ENCODE results near the gene TICAM1. TPM values are rescaled to one million over a fixed set of nuclear protein-coding genes. Genes with fewer than 3 reads are reported as not detected.

The TICAM1 gene
- total RNA-seq, 1 experiment from 2014 or later: 12.2 TPM

DNA sequence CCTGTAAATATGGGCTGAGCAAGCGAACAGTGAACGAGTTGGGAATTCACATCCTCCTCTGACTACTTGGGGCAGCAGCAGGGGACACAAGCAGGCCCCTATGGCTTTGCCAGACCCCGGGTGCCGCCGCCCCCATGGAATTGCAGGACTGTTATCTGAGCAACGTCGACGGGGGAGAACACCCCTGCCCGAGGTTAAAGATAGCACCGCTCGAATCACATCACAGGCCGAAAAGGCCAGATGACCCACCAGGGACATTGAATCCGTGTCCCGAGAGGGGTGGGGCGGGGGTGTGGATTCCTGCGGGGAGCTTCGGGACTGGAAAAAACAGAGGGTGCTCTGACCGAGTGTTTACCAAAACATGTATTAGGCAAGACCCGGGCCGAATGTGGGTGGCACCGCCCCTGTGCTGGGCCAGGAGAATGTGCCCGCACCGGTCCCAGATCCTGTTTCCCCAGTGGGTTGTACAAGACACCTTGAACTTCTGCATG is 30.9 kb downstream of the TICAM1 start:
- Histone ChIP-seq H3K9me3 (ENCODE audit: control insufficient read depth, insufficient read depth, low read depth, low read length) (no peaks in the 10 kb centered on the region), H3K4me1 (ENCODE audit: control insufficient read depth, insufficient read depth, low read length) (no peaks in the 10 kb centered on the region), H3K36me3 (ENCODE audit: control insufficient read depth, insufficient read depth, low read length) (no peaks in the 10 kb centered on the region), H3K4me3 (ENCODE audit: low read depth in 2 of 2, low read length in 2 of 2) (no peak overlapping the region), H3K27me3 (ENCODE audit: control insufficient read depth, insufficient read depth, low read length) (no peaks in the 10 kb centered on the region), H3K27ac (ENCODE audit: low read length) (no peak overlapping the region)
- ChIA-PET POLR2A (no interaction called here), CTCF (interaction anchor here (0.7 kb wide), 1 partner anchor 794 kb away, joined by 3 read pairs; no protein-coding TSS in a partner anchor)
- DNase-seq (ENCODE audit: low read depth, low spot score): no peak
- TF ChIP-seq SIN3A (IDR thresholded peaks at IDR 0.05; ENCODE audit: borderline replicate concordance, insufficient read depth, low read depth, low read length) (no peak), TCF7L2 (IDR thresholded peaks at IDR 0.05; ENCODE audit: low read depth, low read length) (no peak), POLR2AphosphoS5 (IDR thresholded peaks at IDR 0.05; ENCODE audit: low read depth, low read length) (no peak), CTCF (IDR thresholded peaks at IDR 0.05) (no peak)
- TF ChIP-seq, protein P1, sequence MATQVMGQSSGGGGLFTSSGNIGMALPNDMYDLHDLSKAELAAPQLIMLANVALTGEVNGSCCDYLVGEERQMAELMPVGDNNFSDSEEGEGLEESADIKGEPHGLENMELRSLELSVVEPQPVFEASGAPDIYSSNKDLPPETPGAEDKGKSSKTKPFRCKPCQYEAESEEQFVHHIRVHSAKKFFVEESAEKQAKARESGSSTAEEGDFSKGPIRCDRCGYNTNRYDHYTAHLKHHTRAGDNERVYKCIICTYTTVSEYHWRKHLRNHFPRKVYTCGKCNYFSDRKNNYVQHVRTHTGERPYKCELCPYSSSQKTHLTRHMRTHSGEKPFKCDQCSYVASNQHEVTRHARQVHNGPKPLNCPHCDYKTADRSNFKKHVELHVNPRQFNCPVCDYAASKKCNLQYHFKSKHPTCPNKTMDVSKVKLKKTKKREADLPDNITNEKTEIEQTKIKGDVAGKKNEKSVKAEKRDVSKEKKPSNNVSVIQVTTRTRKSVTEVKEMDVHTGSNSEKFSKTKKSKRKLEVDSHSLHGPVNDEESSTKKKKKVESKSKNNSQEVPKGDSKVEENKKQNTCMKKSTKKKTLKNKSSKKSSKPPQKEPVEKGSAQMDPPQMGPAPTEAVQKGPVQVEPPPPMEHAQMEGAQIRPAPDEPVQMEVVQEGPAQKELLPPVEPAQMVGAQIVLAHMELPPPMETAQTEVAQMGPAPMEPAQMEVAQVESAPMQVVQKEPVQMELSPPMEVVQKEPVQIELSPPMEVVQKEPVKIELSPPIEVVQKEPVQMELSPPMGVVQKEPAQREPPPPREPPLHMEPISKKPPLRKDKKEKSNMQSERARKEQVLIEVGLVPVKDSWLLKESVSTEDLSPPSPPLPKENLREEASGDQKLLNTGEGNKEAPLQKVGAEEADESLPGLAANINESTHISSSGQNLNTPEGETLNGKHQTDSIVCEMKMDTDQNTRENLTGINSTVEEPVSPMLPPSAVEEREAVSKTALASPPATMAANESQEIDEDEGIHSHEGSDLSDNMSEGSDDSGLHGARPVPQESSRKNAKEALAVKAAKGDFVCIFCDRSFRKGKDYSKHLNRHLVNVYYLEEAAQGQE (IDR thresholded peaks at IDR 0.05; ENCODE audit: insufficient read depth in 1 of 2, low read depth in 2 of 2, low read length in 1 of 2): no peak
- ATAC-seq: no peak
- BruUV-seq (replicated peaks): no TSS peak
- intact Hi-C loops (cut with micrococcal nuclease; ENCODE audit: unreplicated experiment) (no loop called here), in situ Hi-C loops (cut with HindIII; ENCODE audit: low pct_unique_long_range_greater_than_20kb, low sequenced_read_pairs) (no loop called here)

- Histone ChIP-seq H3K4me3 (ENCODE audit: low read depth in 2 of 2, low read length in 2 of 2) (no peak overlapping the region), H3K4me1 (ENCODE audit: control insufficient read depth, insufficient read depth, low read length) (peaks cover 11% of the 10 kb centered on the region), H3K27ac (ENCODE audit: low read length) (no peak overlapping the region), H3K9me3 (ENCODE audit: control insufficient read depth, insufficient read depth, low read depth, low read length) (no peaks in the 10 kb centered on the region), H3K27me3 (ENCODE audit: control insufficient read depth, insufficient read depth, low read length) (no peaks in the 10 kb centered on the region), H3K36me3 (ENCODE audit: control insufficient read depth, insufficient read depth, low read length) (no peaks in the 10 kb centered on the region)
- in situ Hi-C loops (cut with HindIII; ENCODE audit: low pct_unique_long_range_greater_than_20kb, low sequenced_read_pairs) (no loop called here), intact Hi-C loops (cut with micrococcal nuclease; ENCODE audit: unreplicated experiment) (no loop called here)
- POLR2A ChIA-PET: interaction anchor here (0.6 kb wide), 1 partner anchor 71 kb away, joined by 7 read pairs; no protein-coding TSS in a partner anchor
- TF ChIP-seq POLR2AphosphoS5 (IDR thresholded peaks at IDR 0.05; ENCODE audit: low read depth, low read length) (no peak), SIN3A (IDR thresholded peaks at IDR 0.05; ENCODE audit: borderline replicate concordance, insufficient read depth, low read depth, low read length) (no peak), TCF7L2 (IDR thresholded peaks at IDR 0.05; ENCODE audit: low read depth, low read length) (no peak), CTCF (IDR thresholded peaks at IDR 0.05) (no peak)
- TF ChIP-seq, protein P1 (IDR thresholded peaks at IDR 0.05; ENCODE audit: insufficient read depth in 1 of 2, low read depth in 2 of 2, low read length in 1 of 2): no peak
- BruUV-seq (replicated peaks): no TSS peak
- DNase-seq (ENCODE audit: low read depth, low spot score) (no peak), ATAC-seq (no peak)
- CTCF ChIA-PET: no interaction called here
Observed at GRCh38 chr19:4795400-4795799, 36.1 kb downstream of the TICAM1 start.

All from Panc1 (cell line).